GM21529 (cell line): ENCODE results near the gene TEX101.
"Not testable (repeated sequence)": the region's sequence is repeated elsewhere in the genome, so short reads cannot be mapped to it uniquely, and the experiment has no call there.

ENCODE experiments used
- ATAC-seq: cut with Tn5 transposase; IDR thresholded peaks from one replicate; pipeline ENCODE4 v1.9.1; 2021; ENCODE audit not compliant: unreplicated experiment

Gene TEX101, protein sequence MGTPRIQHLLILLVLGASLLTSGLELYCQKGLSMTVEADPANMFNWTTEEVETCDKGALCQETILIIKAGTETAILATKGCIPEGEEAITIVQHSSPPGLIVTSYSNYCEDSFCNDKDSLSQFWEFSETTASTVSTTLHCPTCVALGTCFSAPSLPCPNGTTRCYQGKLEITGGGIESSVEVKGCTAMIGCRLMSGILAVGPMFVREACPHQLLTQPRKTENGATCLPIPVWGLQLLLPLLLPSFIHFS

DNA sequence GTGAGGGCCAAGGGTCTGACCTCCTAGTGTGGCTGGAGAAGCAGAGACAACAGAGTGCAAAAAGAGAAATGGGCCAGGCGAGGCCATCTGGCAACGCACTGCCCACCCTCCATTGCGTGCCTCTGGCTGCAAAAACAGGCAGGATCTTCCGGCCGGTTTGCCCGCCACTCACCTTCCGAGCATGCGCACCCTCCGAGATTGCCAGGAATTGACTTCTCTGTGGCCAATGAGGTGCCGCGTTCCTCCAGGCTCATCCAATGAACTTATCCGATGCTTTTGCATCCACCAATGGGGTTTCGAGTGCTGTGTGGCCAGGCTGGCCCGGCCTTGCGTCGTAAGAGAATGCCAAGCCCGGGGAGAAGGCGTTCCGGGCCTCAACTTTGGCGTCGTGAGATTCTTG is at the start of gene TEX101:
TSS of gene TEX101 (plus strand) at position 337 of the 400 bp plus-strand sequence. CDS start 1,030 bp downstream, outside the sequence.
- ATAC-seq = no peak

DNA sequence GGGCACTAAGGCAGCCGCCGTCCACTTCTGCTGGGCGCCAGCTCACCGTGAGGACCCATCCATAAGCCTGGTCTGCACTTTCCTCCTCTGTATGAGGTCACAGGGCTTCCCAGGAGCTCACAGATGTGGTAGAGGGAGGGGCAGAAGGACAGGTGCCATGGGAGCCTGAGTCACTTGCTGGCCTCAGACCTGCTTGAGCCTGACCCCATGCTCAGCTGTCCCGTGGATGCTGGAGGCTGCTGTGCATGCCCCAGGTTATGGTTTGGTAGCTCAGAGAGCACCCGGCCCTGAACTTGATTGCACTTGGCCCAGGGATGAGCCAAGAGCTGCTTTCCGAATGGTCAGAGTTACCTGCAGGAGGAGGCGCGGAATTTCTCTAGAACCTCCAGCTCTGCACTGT is 49.0 kb upstream of the TEX101 start:
- not testable (repeated sequence) for ATAC-seq

DNA sequence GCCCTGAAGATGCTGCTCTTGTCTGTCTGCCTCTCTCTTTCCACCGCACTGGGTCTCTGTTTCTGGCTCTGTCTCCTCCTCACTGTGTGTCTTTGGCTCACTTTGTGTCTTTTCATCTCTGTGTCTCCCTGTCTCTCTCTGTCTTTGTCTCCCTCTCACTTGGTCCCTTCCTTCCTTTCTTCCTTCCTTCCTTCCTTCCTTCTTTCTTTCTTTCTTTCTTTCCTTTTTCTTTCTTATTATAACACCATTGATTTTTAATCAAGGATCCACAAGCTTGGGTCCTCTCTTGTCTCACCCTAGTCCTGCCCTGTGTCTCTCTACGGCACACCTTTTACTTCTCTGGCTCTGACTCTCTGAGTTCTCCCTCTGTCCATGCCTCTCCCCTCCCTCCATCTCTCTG is 46.9 kb upstream of the TEX101 start:
- no peak for ATAC-seq

DNA sequence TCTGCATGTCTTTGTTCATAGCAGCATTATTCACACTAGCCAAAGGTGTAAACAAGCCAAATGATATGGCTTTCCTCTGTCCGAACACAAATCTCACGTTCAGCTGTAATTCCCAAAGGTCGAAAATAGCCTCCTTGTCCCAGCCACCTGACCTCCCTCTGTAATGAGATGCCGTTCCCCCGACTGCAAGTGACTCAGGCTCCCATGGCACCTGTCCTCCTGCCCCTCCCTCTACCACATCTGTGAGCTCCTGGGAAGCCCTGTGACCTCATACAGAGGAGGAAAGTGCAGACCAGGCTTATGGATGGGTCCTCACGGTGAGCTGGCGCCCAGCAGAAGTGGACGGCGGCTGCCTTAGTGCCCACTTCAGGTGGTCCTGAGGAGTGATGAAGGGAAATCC is 45.8 kb upstream of the TEX101 start:
- not testable (repeated sequence) for ATAC-seq

DNA sequence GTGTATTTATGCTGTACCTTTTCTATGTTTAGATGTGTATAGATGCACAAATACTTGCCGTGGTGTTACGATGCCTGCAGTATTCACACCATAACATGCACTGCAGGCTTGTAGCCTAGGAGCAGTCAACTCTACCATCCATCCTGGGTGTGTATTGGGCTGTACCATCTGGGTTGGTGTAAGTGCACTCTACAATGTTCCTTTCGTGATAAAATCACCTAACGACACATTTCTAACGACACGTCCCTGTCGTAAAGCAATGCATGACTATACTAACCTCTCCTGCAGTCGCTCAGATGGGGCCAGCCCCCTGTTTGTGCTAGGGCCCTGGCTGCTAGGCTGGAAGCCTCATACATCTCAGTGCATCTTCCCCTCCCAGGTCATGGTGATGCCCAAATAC is 42.8 kb upstream of the TEX101 start:
- ATAC-seq = no peak

DNA sequence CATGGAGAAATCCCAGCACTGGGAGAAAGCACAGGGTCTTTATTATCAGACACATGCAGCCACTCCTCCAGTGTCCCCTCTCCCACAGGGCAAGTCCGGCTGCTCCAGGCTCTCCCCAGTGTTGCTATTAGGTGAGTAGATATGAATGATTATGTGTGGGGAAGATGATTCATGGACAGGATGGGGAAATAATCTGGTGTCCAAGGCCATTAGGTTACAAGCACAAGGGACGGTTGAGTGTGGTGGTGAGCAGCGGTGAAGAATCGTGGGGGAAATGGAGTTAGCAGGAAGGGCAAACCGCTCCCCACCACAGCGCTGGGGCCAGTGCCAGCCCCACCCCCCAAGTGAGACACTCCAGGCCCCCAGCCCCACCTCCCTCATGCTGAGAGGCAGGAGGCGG is 42.2 kb upstream of the TEX101 start:
- ATAC-seq = no peak

DNA sequence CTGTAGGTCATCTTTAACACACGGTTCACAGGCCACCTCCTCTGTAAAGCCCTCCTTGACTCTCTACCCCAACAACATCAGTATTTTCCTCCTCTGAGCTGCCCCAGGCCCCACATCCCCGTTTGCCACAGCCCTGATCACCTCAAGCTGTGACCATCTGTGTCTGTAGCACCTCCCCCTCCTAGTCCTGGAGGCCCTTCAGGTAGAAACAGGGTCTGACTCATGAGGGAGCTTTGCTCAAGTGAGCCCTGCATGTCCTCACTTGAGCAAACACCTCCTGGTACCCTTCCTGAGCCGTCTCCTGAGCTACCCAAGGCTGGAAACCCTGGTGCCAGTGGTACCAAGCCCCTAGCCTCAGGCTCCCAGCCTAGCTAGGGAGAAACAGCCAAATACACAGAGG is 37.1 kb upstream of the TEX101 start:
- not testable (repeated sequence) for ATAC-seq

DNA sequence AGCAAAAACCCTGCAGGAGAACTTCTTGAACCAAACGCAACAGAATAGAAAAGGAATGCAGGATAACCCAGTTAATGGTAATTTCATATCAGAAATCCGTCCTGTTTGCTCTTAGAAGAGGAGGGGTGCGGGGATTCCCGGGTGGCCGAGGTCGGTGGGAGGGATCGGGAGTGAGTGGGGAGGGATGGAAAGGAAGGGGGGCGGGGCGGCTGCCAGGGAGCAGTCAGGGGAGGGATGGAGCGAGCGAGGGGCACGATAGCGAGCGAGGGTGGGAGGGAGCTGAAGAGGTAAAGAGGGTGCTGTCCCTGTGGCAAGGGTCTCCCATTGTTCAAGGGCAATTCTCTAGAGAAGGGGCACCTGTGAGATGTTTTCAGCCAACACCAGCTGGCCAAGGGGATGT is 34.7 kb upstream of the TEX101 start:
- no peak for ATAC-seq

DNA sequence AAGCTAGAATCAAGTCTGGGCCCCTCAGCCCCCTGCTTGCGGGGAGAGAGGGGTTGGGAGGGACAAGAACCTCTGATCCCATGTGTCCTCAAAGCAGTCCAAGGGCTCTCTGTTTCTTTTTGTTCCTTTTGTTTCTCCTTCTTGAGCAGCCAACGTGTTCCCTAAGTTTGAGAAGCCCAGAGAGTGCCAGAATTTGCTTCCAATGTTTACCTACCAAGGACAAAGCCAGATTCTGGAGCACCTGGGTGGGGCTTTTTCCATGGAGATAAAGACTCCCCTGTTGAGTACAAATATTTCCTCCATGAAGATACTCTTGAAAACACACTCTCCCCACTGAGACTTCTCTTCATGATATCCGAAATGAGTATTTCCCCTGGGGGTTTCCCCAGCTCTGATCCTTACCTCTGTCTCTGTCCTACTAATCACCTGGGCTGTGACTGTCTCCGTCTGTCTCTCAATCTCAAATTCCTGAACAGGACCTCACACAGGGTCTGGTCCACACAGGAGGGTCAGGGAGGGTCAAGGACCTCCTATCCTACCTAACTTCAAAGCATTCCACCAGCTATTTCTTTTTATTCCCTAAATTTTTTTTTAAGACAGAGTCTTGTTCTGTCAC is 33.8 kb upstream of the TEX101 start:
- no peak for ATAC-seq

DNA sequence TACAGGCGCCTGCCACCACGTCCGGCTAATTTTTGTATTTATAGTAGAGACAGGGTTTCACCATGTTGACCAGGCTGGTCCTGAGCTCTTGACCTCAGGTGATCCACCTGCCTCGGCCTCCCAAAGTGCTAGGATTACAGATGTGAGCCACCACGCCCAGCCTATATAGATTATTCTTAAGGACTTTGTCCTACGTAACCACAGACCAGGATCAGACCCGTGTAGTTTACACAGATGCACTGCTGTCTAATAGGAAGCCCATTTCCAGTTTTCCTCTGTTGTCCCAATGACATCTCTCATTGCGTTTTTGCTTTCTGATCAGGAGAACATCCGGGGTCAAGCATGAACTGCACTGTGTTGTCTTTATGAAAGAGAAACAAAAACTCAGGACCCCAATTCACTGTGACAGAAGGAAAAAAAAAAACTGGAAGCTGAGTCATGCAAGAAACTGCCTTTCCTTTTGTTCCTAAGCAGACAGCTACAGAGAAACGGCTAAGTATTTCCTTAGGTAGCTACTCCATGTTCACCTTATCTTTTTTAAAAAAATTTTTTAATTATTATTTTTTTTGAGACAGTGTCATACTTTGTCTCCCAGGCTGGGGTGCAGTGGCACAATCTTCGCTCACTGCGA is 32.0 kb upstream of the TEX101 start:
- ATAC-seq = not testable (repeated sequence)

DNA sequence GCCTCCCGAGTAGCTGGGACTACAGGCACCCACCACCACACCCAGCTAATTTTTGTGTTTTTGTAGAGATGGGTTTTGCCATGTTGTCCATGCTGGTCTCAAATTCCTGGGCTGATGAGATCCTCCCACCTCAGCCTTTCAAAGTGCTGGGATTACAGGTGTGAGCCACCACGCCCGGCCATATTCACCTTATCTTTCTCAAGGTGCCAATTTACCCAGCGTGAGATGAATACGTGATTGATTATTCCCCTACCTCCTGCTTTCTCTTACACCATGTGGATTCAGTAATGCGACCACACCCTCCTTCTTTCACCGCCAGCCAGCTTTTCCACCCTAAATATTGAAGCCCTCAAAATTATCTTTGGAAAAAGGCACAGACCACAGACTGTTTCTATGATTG is 31.4 kb upstream of the TEX101 start:
- not testable (repeated sequence) for ATAC-seq

DNA sequence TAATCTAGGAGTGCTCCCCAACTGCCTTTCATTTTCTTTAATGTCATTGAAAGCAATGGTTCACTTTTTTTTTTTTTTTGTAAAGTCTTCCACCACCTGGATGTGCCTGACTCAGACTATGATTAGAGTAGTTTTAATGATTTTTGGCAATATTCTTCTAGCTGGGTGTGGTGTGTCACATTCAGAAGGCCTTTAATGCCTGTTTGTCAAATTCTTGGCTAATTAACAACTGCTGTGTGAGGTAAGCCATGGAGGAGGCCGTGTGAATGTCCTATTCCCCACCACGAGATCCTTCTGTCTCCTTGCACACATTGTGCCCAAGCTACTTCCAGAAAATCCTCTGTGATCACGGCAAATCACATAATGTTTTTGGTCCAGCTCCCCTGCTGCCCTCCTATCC is 30.9 kb upstream of the TEX101 start:
- ATAC-seq = not testable (repeated sequence)

DNA sequence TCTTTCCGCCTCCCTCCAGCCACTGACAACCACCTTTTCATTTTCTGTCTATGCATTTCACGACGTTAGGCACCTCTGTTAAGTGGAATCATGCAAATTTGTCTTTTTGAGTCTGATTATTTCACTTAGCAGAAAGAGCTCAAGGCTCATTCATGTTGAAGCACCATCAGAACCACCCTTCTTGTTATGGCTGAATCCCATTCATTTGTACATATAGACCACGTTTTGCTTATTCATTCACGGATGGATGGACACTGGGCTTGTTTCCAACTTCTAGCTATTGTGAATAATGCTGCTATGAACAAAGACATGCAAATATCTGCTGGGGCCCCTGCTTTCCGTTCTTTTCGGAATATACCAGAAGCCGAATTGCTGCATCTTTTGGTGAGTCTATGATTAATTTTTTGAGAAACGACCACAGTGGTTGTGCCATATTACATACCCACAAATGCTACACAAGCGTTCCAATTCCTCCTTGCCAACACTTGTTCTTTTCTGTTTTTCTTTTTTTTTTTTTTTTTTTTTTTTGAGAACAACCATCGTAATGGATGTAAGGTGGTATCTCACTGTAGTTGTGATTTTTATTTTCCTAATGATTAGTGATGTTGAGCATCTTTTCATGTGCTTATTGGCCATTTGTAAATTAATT is 23.7 kb upstream of the TEX101 start:
- not testable (repeated sequence) for ATAC-seq

DNA sequence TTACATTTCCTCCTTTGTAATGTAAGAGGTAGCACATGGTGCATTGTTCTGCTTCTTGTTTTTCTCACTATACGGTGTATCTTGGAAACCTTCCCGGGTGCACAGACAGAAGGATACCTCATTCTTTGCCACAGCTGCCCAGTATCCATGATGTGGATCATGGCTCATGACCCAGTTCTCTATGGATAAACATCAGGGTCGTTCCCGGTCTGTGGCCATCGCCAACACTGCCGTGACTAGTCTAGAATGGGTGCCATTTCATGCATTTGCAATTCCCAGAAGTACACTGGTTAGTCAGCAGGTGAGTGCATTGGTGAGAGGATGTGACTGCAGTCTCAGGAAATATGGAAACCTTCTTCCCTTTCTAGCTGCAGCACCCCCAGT is 23.1 kb upstream of the TEX101 start:
- not testable (repeated sequence) for ATAC-seq

DNA sequence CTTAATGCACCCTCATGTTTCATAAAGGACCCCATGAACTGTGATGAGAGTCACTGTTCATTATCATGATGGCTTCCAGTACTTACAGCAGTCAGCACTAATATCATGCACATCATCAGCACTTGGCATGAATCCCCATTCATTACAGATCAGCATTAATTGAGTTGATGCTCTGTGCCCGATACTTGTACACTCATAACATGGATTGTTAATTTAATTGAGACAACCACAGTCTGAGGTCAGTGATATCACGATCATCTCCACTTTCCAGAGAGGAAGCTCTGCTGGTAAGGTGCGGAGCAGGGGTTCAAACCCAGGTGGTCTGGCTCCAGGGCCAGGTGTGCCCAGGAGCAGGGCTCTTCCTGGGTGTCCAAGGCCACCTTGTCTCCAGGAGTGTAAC is 21.2 kb upstream of the TEX101 start:
- not testable (repeated sequence) for ATAC-seq

DNA sequence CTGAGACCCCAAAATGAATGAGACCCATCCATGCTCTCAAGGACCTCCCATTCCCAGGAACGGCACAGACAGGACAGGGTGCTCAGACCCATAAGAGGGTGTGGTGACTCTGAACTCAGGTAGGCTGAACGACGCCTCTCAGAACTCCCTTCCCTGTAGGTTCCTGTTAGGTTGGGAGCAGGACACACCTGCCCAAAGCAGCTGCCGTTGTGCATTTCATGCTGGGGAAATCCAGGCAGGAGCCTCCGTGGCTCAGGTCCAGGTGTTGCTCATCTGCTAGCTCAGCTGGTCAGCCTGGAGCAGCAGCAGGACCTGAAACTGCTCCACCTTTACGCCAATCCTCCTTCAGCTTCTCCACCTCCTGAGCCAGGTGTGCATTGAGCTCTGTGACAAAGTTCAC is 19.1 kb upstream of the TEX101 start:
- no peak for ATAC-seq

DNA sequence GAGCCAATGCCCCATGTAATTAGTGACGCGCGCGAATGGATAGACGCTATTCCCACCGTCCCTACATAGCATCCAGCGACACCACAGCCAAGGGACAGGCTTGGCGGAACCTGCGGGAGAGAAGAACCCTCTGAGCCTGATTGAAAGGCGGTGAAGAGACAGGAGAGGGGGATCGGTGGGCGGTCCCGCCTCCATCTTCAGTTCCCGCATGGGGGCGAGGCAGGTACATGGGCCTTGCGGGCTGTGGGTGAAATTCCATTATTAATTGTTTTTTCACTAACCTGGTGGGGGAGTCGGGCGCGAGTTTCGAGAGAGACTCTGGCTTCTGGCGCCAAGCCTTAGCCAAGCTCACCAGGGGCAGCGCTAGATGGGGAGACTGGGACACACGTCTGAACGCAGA is 8.4 kb upstream of the TEX101 start:
- ATAC-seq = no peak

DNA sequence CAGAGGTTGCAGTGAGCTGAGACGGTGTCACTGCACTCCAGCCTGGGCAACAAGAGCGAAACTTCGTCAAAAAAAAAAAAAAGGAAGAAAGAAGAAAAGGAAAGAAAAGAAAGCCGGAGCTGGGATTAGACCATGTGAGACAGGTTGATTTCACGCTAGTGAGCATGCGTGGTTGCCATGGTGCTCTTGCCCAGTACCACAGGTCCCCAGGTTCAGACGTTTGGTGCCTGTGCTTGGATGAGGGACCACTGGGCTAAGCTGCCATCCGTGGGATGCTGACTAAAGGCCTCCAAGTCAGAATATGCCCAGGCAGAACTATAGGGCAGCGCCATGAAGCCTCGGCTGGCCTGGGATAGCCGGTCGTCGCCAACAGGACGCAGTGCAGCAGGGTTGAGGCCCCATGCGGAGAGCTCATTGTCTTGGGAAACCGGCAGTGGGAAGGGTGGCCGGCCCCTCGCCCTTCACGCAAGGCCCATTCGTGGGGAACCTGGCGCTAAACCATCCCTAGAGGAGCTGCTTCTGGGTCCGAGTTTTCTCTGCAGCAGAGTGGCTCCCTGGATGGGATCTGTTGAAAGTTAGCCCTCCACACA is 7.2 kb upstream of the TEX101 start:
- no peak for ATAC-seq

DNA sequence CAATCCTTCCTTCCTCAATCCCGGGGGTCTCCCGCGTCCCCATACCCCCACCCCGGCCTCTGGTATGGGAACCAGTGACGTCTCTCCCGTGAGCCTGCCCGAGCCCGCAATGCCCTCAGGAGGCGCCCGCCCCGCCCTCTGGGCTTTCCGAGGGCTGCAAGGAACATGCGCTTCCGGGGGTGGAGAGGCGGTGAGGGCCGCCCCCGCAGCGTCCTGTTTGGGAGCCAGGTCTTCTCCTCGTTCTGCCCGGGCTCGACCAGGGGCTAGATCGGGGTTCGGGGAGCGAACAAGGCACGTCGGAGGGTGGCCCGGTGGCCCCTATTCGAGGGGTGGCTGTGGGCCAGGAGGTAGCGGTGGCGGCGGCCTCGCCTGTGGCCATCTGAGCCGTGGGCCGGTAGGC is 6.6 kb upstream of the TEX101 start:
- ATAC-seq = no peak

DNA sequence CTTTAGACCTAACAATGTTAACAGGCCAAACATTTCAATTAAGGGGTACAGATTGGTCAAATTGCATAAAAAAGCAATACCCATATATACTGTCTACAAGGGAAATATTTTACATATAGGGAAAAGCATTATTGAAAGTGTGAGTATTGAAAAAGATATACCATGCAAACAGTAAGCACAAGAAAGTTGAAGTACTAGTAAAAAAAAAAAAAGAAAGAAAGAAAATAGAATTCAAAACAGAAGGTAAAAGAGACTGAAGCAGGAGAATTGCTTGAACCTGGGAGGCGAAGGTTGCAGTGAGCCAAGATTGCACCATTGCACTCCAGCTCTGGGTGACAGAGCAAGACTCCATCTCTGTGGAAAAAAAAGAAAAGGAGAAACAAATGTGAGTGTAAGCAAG is 5.3 kb upstream of the TEX101 start:
- ATAC-seq = no peak

DNA sequence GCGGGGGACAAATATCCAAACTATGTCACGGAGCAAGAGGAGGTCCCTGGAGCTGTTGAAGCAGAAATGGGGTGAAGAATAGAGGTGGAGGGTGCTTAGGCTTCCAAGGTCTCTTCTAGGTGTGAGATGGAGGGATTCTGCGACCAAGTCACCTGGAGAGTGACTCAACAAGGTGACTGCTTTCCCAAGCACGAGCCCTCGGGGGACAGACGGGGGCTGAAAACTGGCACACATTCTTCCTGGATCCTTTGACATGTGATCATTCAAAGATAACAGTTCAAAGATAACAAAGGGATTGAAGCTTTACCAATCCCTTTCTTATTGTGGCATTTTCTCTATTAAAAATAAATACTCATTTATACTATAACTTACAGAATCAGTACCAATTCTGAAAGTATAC is 2.2 kb upstream of the TEX101 start:
- ATAC-seq = no peak
